Kidney (tissue), 14 donors: Measurements from ENCODE around the gene CABLES2. TPM values are rescaled to one million over a fixed set of nuclear protein-coding genes. Genes with fewer than 3 reads are reported as not detected.

ENCODE experiments used
- DNase-seq, 5 donors: peaks; one replicate each; pipeline ENCODE4 v3.0.0-alpha.2; 2013 to 2020
- FAIRE-seq: peaks from 2 replicates; lab custom pipeline; 2012; peaks lifted over from hg19 to GRCh38; lab: Jason Lieb, UNC
- H3K27ac ChIP-seq, 2 donors: one replicate each; pipeline ENCODE4 v1.7.0; 2013; ENCODE audit warnings: low read depth in 2 of 2, low read length in 2 of 2, inconsistent platforms in 1 of 2
- H3K27me3 ChIP-seq: one replicate; pipeline ENCODE4 v1.7.1; 2013; ENCODE audit warnings: low read length, inconsistent platforms; ENCODE audit not compliant: control insufficient read depth, insufficient read depth
- H3K36me3 ChIP-seq, 3 donors: one replicate each; pipeline versions ENCODE4 v1.7.0 to v1.7.1; 2013; ENCODE audit warnings: low read length in 3 of 3, control low read depth in 1 of 3, inconsistent platforms in 1 of 3; ENCODE audit not compliant: insufficient read depth in 3 of 3, control insufficient read depth in 2 of 3
- H3K4me1 ChIP-seq, 3 donors: one replicate each; pipeline versions ENCODE4 v1.7.0 to v1.7.1; 2013; ENCODE audit warnings: low read length in 3 of 3, inconsistent platforms in 1 of 3, low read depth in 1 of 3; ENCODE audit not compliant: control insufficient read depth in 2 of 3, insufficient read depth in 2 of 3
- H3K4me3 ChIP-seq, 3 donors: one replicate each; pipeline versions ENCODE4 v1.7.0 to v1.8.1; 2013; ENCODE audit warnings: low read length in 3 of 3, control low read depth in 1 of 3, inconsistent platforms in 1 of 3
- H3K9ac ChIP-seq, 3 donors: one replicate each; pipeline versions ENCODE4 v1.7.0 to v1.7.1; 2013; ENCODE audit warnings: low read length in 3 of 3, control low read depth in 1 of 3, inconsistent platforms in 1 of 3
- H3K9me3 ChIP-seq, 3 donors: one replicate each; pipeline versions ENCODE4 v1.7.0 to v1.7.1; 2013; ENCODE audit warnings: low read length in 3 of 3, control low read depth in 1 of 3, inconsistent platforms in 1 of 3; ENCODE audit not compliant: control insufficient read depth in 2 of 3, insufficient read depth in 1 of 3
- CTCF ChIP-seq: IDR thresholded peaks from 3 replicates; pipeline ENCODE4 v1.5.1; 2012; ENCODE audit warnings: mild to moderate bottlenecking, moderate library complexity, borderline replicate concordance; ENCODE audit not compliant: insufficient read depth; ENCODE audit errors: extremely low read depth
- intact Hi-C: fragments of 100-400 bp; cut with DNase I; formaldehyde crosslinking; loops from one replicate; pipeline ENCODE4 v1.11.1; 2022
- polyA plus RNA-seq: library from polyadenylated mRNA; stranded (reverse); fragments of 350-450 nt; fragmentation: Illumina TruSeq; extraction: RNeasy Lipid Tissue Mini Kit (QIAGEN cat#74804); gene quantifications from one replicate; pipeline ENCODE4 v1.2.3, GENCODE V29; 2014; ENCODE audit warnings: low read depth, low replicate concordance; ENCODE audit not compliant: insufficient read depth
- total RNA-seq: library from RNA; stranded (reverse); fragmentation: NEBNext Ultra II Directional; extraction: Animal tissue kit (Norgen Biotek cat#: 25700); gene quantifications from one replicate; pipeline ENCODE4 v1.2.1, GENCODE V29; 2021
- donor health status: control.
- donor health status: control.
- donor health status: control.
- donor health status: control.
- donor health status: control.
- donor health status: DM: yes; HTN: yes; CAD: no.
- donor health status: Normal renal cell carcinoma (clear cell type).

CABLES2 gene
- total and polyA plus RNA-seq, 2 donors from 2014 or later = 2.0 to 4.5 TPM

GRCh38 chr20:62360854-62361798 is 46.0 kb downstream of the CABLES2 start:
- Histone ChIP-seq H3K27me3 (no peaks in the 10 kb centered on the region), H3K4me3 (no peak overlapping the region), H3K4me1 (peaks cover 0 to 80% (median 42%) of the 10 kb centered on the region in 3 donors), H3K9ac (peak overlapping the region in 1 of 3 donors; percentile 40), H3K9me3 (no peaks in the 10 kb centered on the region), H3K36me3 (no peaks in the 10 kb centered on the region), H3K27ac (peak overlapping the region; percentile 53 to 74)
- TF ChIP-seq CTCF = no peak
- peak in 3 of 5 donors; percentile 29 to 86 (median 64) for DNase-seq
- intact Hi-C loops = no loop called here
- FAIRE-seq = no peak

- FAIRE-seq = no peak
- Histone ChIP-seq H3K27me3 (no peaks in the 10 kb centered on the region), H3K9me3 (no peaks in the 10 kb centered on the region), H3K27ac (peak overlapping the region; percentile 89 to 91), H3K4me1 (peaks cover 0 to 82% (median 48%) of the 10 kb centered on the region in 3 donors), H3K36me3 (no peaks in the 10 kb centered on the region), H3K9ac (no peak overlapping the region), H3K4me3 (no peak overlapping the region)
- DNase-seq = peak in 4 of 5 donors; percentile 18 to 89 (median 58)
- no peak for TF ChIP-seq CTCF
- intact Hi-C loops = no loop called here
These were observed 47.5 kb downstream of the CABLES2 start for GRCh38 chr20:62359491-62360121.

GRCh38 chr20:62359043-62359490 is 48.0 kb downstream of the CABLES2 start:
- DNase-seq (peak; percentile 54 to 83 (median 73)), FAIRE-seq (no peak)
- no peaks in the 10 kb centered on the region for H3K36me3 ChIP-seq
- no peak overlapping the region for H3K4me3 ChIP-seq
- no peaks in the 10 kb centered on the region for H3K27me3 ChIP-seq
- intact Hi-C loops = no loop called here
- no peak for TF ChIP-seq CTCF
- H3K9ac ChIP-seq = peak overlapping the region in 1 of 3 donors; percentile 55
- no peaks in the 10 kb centered on the region for H3K9me3 ChIP-seq
- peaks cover 0 to 78% (median 45%) of the 10 kb centered on the region in 3 donors for H3K4me1 ChIP-seq
- peak overlapping the region; percentile 89 to 91 for H3K27ac ChIP-seq
